SU-DHL-6 (cell line): ENCODE results near the gene RGL3.
"Not testable (repeated sequence)": the region's sequence is repeated elsewhere in the genome, so short reads cannot be mapped to it uniquely, and the experiment has no call there.

ENCODE experiments used
- H2AFZ ChIP-seq: fragments of 200-600 bp; sonication (generic); 2 replicates; pipeline ENCODE4 v1.6.1; 2014; ENCODE audit warnings: low read depth, mild to moderate bottlenecking, moderate library complexity, mixed read lengths, antibody characterized with exemption, low read length; ENCODE audit not compliant: severe bottlenecking
- H3F3A ChIP-seq: fragments of 200-600 bp; shearing (Covaris generic); 2 replicates; pipeline ENCODE4 v1.6.0; 2016; ENCODE audit warnings: antibody characterized with exemption, mild to moderate bottlenecking; ENCODE audit not compliant: insufficient read depth
- H3K27ac ChIP-seq: fragments of 200-600 bp; sonication (generic); 2 replicates; pipeline ENCODE4 v1.5.1; 2016; ENCODE audit warnings: low read depth, mild to moderate bottlenecking, low read length, moderate library complexity, mixed read lengths
- H3K27me3 ChIP-seq: fragments of 200-600 bp; sonication (generic), shearing (Covaris generic); 2 replicates; pipeline ENCODE4 v1.6.0; 2014; ENCODE audit warnings: mild to moderate bottlenecking, low read length
- H3K36me3 ChIP-seq: fragments of 200-600 bp; sonication (generic); 2 replicates; pipeline ENCODE4 v1.6.1; 2014; ENCODE audit warnings: mild to moderate bottlenecking, low read length, mixed read lengths
- H3K4me2 ChIP-seq: fragments of 300-600, 200-600 bp; shearing (Covaris generic), sonication (generic); 2 replicates; pipeline ENCODE4 v1.6.0; 2014; ENCODE audit warnings: low read length, low read depth, mild to moderate bottlenecking; ENCODE audit not compliant: poor library complexity, severe bottlenecking
- H3K4me3 ChIP-seq: fragments of 200-600 bp; sonication (generic); 2 replicates; pipeline ENCODE4 v1.5.1; 2014; ENCODE audit warnings: antibody characterized with exemption, low read length, mild to moderate bottlenecking, mixed read lengths; ENCODE audit not compliant: insufficient read depth, poor library complexity, severe bottlenecking
- H3K79me2 ChIP-seq: fragments of 200-600 bp; sonication (generic); 2 replicates; pipeline ENCODE4 v1.6.1; 2014; ENCODE audit warnings: mild to moderate bottlenecking, low read length, moderate library complexity; ENCODE audit not compliant: insufficient read depth
- H3K9ac ChIP-seq: fragments of 200-600 bp; sonication (generic); 2 replicates; pipeline ENCODE4 v1.7.0; 2014; ENCODE audit warnings: mild to moderate bottlenecking, low read length
- H3K9me2 ChIP-seq: fragments of 200-600 bp; sonication (generic); replicated peaks from 2 replicates; pipeline ENCODE4 v1.6.1; 2014; ENCODE audit warnings: low read length; ENCODE audit not compliant: insufficient read depth
- H3K9me3 ChIP-seq: fragments of 200-600 bp; sonication (generic); 2 replicates; pipeline ENCODE4 v1.6.1; 2014; ENCODE audit warnings: low read length, mixed read lengths; ENCODE audit not compliant: insufficient read depth
- H4K20me1 ChIP-seq: fragments of 200-600 bp; sonication (generic); 2 replicates; pipeline ENCODE4 v1.6.1; 2014; ENCODE audit warnings: low read depth, mild to moderate bottlenecking, antibody characterized with exemption, low read length, moderate library complexity, mixed read lengths
- EZH2phosphoT487 ChIP-seq: fragments of 200-600 bp; sonication (generic), shearing (Covaris generic); conservative IDR thresholded peaks from 2 replicates; pipeline ENCODE4 v1.6.1; 2018; ENCODE audit warnings: mild to moderate bottlenecking, antibody characterized with exemption, low read length, moderate library complexity, mixed read lengths
- TF ChIP-seq, protein P1 (sequence below): fragments of 200-600 bp; sonication (generic); IDR thresholded peaks from one replicate; pipeline ENCODE4 v1.5.1; 2017; ENCODE audit warnings: antibody characterized with exemption, mild to moderate bottlenecking, low read length, moderate library complexity; ENCODE audit not compliant: insufficient read depth, poor library complexity, severe bottlenecking

Gene RGL3

DNA sequence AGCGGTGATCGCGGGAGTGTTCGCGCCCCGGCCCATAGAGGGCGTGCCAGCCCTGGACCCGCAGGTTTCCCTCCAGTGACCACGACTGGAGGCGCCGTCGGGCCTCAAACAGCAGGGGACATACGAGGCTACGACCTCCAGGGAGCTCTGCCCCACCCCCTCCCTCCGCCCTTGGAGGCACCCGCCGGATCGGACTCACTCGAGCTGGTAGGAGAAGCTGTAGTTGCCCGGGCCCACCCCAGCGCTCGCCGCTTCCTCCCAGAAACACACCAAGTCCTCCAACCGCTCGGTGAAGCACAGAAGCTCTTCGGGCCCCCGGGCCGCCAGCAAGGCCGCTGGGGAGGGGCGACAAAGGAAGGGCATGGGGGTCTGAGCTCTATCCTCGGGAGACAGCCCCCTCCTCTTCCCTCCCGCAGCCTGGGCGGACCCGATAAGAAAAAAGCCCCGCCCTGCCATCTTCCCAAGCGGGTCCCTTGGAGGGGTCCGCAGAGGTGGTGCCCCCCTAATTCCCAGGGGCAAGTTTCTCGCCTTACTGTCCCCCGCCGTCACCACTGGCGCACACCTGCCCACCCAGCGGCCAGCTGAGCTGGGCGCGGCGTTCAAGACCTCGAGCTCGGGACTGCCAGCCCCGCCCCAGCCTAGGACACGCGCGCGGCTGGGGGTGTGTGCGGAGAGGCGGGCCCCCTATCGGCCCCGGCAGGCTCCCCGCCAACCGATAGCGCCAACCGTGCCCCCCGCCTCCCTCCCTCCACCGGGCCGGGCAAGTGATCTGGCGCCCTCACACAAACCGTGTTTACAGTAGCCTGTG lies 36.0 kb downstream of the RGL3 start:
- H3K27me3 ChIP-seq, result no peaks in the 10 kb centered on the region
- H3K9ac ChIP-seq, result no peak overlapping the region
- no peaks in the 10 kb centered on the region for H3K9me3 ChIP-seq
- H3K79me2 ChIP-seq, result no peaks in the 10 kb centered on the region; the same call in 1 of the 2 replicates
- no peaks in the 10 kb centered on the region for H3K36me3 ChIP-seq
- no peaks in the 10 kb centered on the region for H4K20me1 ChIP-seq
- no peak overlapping the region for H2AFZ ChIP-seq
- peaks cover 15% of the 10 kb centered on the region; the same call in 1 of the 2 replicates for H3F3A ChIP-seq
- TF ChIP-seq, protein P1, sequence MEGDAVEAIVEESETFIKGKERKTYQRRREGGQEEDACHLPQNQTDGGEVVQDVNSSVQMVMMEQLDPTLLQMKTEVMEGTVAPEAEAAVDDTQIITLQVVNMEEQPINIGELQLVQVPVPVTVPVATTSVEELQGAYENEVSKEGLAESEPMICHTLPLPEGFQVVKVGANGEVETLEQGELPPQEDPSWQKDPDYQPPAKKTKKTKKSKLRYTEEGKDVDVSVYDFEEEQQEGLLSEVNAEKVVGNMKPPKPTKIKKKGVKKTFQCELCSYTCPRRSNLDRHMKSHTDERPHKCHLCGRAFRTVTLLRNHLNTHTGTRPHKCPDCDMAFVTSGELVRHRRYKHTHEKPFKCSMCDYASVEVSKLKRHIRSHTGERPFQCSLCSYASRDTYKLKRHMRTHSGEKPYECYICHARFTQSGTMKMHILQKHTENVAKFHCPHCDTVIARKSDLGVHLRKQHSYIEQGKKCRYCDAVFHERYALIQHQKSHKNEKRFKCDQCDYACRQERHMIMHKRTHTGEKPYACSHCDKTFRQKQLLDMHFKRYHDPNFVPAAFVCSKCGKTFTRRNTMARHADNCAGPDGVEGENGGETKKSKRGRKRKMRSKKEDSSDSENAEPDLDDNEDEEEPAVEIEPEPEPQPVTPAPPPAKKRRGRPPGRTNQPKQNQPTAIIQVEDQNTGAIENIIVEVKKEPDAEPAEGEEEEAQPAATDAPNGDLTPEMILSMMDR, result peak; percentile 61
- TF ChIP-seq EZH2phosphoT487, result no peak
- H3K4me2 ChIP-seq, result peak overlapping the region; percentile 41
- H3K9me2 ChIP-seq, result no peaks in the 10 kb centered on the region
- no peak overlapping the region for H3K4me3 ChIP-seq
- no peak overlapping the region for H3K27ac ChIP-seq

DNA sequence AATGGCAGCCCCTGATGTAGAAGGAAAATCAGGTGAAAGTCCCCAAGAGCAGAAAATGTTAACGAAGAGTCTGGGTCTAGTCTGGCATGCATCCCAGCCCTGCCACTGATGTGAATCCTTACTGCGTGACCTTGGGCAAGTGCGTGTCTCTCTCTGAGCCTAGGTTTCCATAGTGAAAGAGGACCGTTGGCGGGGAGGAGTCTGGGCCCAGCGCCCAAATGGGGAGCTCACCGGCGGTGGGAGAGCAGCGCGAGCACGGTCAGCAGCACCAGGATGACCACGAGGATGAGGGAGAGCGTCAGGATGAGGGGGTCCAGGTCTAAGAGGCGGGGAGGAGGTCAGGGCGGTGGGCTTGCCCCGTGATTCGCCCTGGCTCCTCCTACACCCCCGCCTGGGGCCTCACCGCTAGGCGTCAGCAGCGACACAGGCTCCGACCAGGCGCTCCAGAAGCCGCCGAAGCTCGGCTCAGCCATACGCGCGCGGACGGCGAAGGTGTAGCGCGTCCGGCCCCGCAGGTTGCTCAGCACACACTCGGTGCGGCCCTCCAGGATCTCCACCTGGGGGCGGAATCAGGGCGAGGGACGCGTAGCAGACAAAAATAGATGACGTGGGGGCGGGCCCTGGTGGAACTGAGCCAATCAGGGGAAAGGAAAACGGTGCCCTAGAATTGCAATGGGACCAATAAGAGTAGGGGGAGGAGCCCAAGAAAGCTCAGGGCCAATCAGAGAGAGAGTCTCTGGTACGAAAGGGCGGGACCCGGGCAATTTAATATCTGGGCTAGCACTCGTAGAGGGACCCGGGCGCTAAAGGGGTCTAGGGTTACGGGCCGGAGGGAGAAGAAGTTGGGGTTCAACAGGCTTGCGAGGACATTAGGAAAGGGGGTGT lies 38.2 kb downstream of the RGL3 start:
- no peaks in the 10 kb centered on the region for H3K9me2 ChIP-seq
- peak overlapping the region; percentile 87 for H3K4me2 ChIP-seq
- H3K9ac ChIP-seq, result peak overlapping the region; percentile 81
- H3F3A ChIP-seq, result peaks cover 26% of the 10 kb centered on the region
- H3K79me2 ChIP-seq, result peaks cover 2% of the 10 kb centered on the region; the same call in 1 of the 2 replicates
- no peaks in the 10 kb centered on the region for H3K36me3 ChIP-seq
- no peaks in the 10 kb centered on the region for H3K9me3 ChIP-seq
- peak overlapping the region; percentile 91 for H3K27ac ChIP-seq
- peak overlapping the region; percentile 74 for H3K4me3 ChIP-seq
- H2AFZ ChIP-seq, result peak overlapping the region; percentile 86
- H4K20me1 ChIP-seq, result no peaks in the 10 kb centered on the region
- no peaks in the 10 kb centered on the region for H3K27me3 ChIP-seq
- no peak for TF ChIP-seq EZH2phosphoT487
- TF ChIP-seq, protein P1, result peak; percentile 75

DNA sequence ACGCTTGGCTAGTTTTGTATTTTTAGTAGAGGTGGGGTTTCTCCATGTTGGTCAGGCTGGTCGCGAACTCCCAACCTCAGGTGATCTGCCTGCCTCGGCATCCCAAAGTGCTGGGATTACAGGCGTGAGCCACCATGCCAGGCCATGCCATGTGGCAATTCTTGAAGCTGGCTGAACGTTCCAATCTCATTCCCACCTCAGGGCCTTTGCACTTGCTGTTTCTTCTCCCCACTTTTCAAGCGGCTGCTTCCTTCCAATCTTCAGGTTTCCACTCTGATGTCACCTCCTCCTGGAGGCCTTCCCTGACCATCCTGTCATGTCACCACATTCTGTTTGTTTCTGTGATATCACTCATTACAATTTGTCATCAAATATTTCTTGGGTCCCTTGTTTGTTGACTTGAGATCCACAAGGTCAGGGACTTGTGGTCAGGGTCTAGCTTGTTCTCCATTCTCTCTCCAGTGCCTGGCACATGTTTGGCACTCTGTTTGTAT lies 39.2 kb downstream of the RGL3 start:
- Histone ChIP-seq H3K9me3 (no peaks in the 10 kb centered on the region), H2AFZ (no peak overlapping the region), H3K79me2 (peaks cover 9% of the 10 kb centered on the region; the same call in 1 of the 2 replicates), H3K27me3 (no peaks in the 10 kb centered on the region), H3K9ac (peak overlapping the region; percentile 81), H3K36me3 (no peaks in the 10 kb centered on the region), H3K4me3 (peak overlapping the region; percentile 74), H3K4me2 (peak overlapping the region; percentile 87), H4K20me1 (no peaks in the 10 kb centered on the region), H3F3A (peaks cover 26% of the 10 kb centered on the region), H3K9me2 (no peaks in the 10 kb centered on the region), H3K27ac (peak overlapping the region; percentile 91)
- TF ChIP-seq, protein P1, result no peak
- TF ChIP-seq EZH2phosphoT487, result no peak

DNA sequence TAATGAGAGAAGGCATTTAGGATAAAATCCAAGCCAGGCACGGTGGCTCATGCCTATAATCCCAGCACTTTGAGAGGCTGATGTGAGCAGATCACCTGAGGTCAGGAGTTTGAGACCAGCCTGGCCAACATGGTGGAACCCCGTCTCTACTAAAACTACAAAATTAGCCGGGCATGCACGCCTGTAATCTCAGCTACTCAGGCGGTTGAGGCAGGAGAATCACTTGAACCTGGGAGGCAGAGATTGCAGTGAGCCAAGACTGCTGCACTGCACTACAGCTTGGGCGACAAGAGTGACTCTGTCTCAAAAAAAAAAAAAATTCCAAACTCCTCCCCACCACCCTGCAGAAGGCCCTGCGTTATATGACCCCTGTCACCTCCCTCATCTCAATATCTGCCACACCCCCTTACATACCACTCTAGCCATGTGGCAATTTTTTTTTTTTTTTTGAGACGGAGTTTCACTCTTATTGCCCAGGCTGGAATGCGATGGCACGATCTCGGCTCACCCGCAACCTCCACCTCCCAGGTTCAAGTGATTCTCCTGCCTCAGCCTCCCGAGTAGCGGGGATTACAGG lies 39.8 kb downstream of the RGL3 start:
- H3K9ac ChIP-seq, H3K79me2 ChIP-seq, H3K36me3 ChIP-seq, H4K20me1 ChIP-seq, H2AFZ ChIP-seq, H3K9me3 ChIP-seq, H3K9me2 ChIP-seq, H3K27me3 ChIP-seq, H3K4me2 ChIP-seq, H3K4me3 ChIP-seq, H3K27ac ChIP-seq: not testable (repeated sequence)
- H3F3A ChIP-seq, result peaks cover 26% of the 10 kb centered on the region
